SK-N-SH (cell line): ENCODE measurements around the gene TEAD1. TPM values are rescaled to one million over a fixed set of nuclear protein-coding genes. Genes with fewer than 3 reads are reported as not detected.

Experiments
- CTCF ChIA-PET: fragments of 300-600, 350-600 bp; formaldehyde crosslinking; extraction: SDS; loops from one replicate; lab custom pipeline; 2021; lab: Yijun Ruan, JAX
- POLR2A ChIA-PET: fragments of 350-600 bp; sonication (Branson Sonifier 250); formaldehyde crosslinking; extraction: SDS; loops from one replicate; lab custom pipeline; 2020; ENCODE audit warnings: antibody characterized with exemption, inconsistent platforms; lab: Yijun Ruan, JAX
- DNase-seq: peaks from one replicate; pipeline ENCODE4 v3.0.0; 2012
- H2AFZ ChIP-seq: fragments of 200-600 bp; sonication (generic); 2 replicates; pipeline ENCODE4 v1.8.1; 2016; ENCODE audit warnings: antibody characterized with exemption, mild to moderate bottlenecking, low read depth
- H3F3A ChIP-seq: fragments of 200-600 bp; sonication (generic); replicated peaks from 2 replicates; pipeline ENCODE3; 2016; ENCODE audit warnings: antibody characterized with exemption, mild to moderate bottlenecking; ENCODE audit not compliant: insufficient read depth
- H3K27ac ChIP-seq, 2 experiments: fragments of 200-500 bp in 1 of 2; fragments of 200-600 bp in 1 of 2; sonication (Bioruptor generic) in 1 of 2; sonication (generic), shearing (Covaris generic) in 1 of 2; 2 replicates each; pipeline versions ENCODE4 v1.5.1 to v1.6.1; 2014 to 2016; ENCODE audit warnings: low read depth in 2 of 2, inconsistent platforms in 1 of 2, low read length in 1 of 2, mild to moderate bottlenecking in 1 of 2, mixed read lengths in 1 of 2
- H3K27me3 ChIP-seq: fragments of 200-600 bp; sonication (generic), shearing (Covaris generic); 2 replicates; pipeline ENCODE4 v1.6.1; 2016; ENCODE audit warnings: mixed run types; ENCODE audit not compliant: insufficient read depth
- H3K36me3 ChIP-seq, 2 experiments: fragments of 200-500 bp in 1 of 2; fragments of 200-600 bp in 1 of 2; sonication (Bioruptor generic) in 1 of 2; sonication (generic) in 1 of 2; replicated peaks in 1 of 2; 2 replicates each; pipeline versions ENCODE3 to v1.5.1; 2014 to 2016; ENCODE audit warnings: low read length in 1 of 2, mild to moderate bottlenecking in 1 of 2; ENCODE audit not compliant: insufficient read depth in 2 of 2, control insufficient read depth in 1 of 2
- H3K4me1 ChIP-seq, 2 experiments: fragments of 200-500 bp in 1 of 2; fragments of 200-600 bp in 1 of 2; sonication (Bioruptor generic) in 1 of 2; sonication (generic), shearing (Covaris generic) in 1 of 2; 2 replicates each; pipeline versions ENCODE4 v1.5.1 to v1.6.1; 2014 to 2016; ENCODE audit warnings: low read depth in 1 of 2, low read length in 1 of 2, mixed run types in 1 of 2; ENCODE audit not compliant: insufficient read depth in 2 of 2, control insufficient read depth in 1 of 2
- H3K4me2 ChIP-seq: fragments of 200-600 bp; sonication (generic), shearing (Covaris generic); 2 replicates; pipeline ENCODE4 v1.6.1; 2017; ENCODE audit warnings: mixed run types
- H3K4me3 ChIP-seq, 2 experiments: fragments of 200-500 bp in 1 of 2; fragments of 200-600 bp in 1 of 2; sonication (Bioruptor generic) in 1 of 2; sonication (generic), shearing (Covaris generic) in 1 of 2; 2 replicates each; pipeline versions ENCODE4 v1.5.1 to v1.8.1; 2014 to 2016; ENCODE audit warnings: low read depth in 2 of 2, inconsistent platforms in 1 of 2, low read length in 1 of 2, mild to moderate bottlenecking in 1 of 2, mixed read lengths in 1 of 2, moderate library complexity in 1 of 2
- H3K79me2 ChIP-seq: fragments of 200-600 bp; sonication (generic); 2 replicates; pipeline ENCODE4 v1.8.1; 2017; ENCODE audit warnings: mild to moderate bottlenecking; ENCODE audit not compliant: insufficient read depth
- H3K9ac ChIP-seq: fragments of 200-600 bp; sonication (generic); 2 replicates; pipeline ENCODE4 v1.6.1; 2017; ENCODE audit warnings: mixed run types
- H3K9me2 ChIP-seq: fragments of 200-600 bp; sonication (generic); 2 replicates; pipeline ENCODE4 v1.6.1; 2017; ENCODE audit warnings: mixed run types
- H3K9me3 ChIP-seq: fragments of 200-600 bp; sonication (generic); 2 replicates; pipeline ENCODE4 v1.6.1; 2017; ENCODE audit warnings: mixed run types, mild to moderate bottlenecking, moderate library complexity
- H4K20me1 ChIP-seq: fragments of 200-600 bp; sonication (generic); 2 replicates; pipeline ENCODE4 v1.6.1; 2017; ENCODE audit warnings: mild to moderate bottlenecking, mixed run types; ENCODE audit not compliant: insufficient read depth
- CHD2 ChIP-seq: fragments of 150-350 bp; IDR thresholded peaks from 2 replicates; pipeline ENCODE4 v1.6.1; 2018; ENCODE audit warnings: low read length; ENCODE audit not compliant: partially characterized antibody
- ELF1 ChIP-seq: IDR thresholded peaks from 2 replicates; pipeline ENCODE4 v1.4.0; 2012
- EZH2phosphoT487 ChIP-seq: fragments of 200-600 bp; sonication (generic); IDR thresholded peaks from 2 replicates; pipeline ENCODE4 v1.6.1; 2017; ENCODE audit warnings: low read depth, mixed run types, mild to moderate bottlenecking, antibody characterized with exemption, moderate library complexity, borderline replicate concordance
- FOSL2 ChIP-seq: IDR thresholded peaks from 2 replicates; pipeline ENCODE4 v1.4.0; 2012; ENCODE audit warnings: low read depth, mild to moderate bottlenecking, moderate library complexity, borderline replicate concordance
- FOXM1 ChIP-seq: IDR thresholded peaks from 2 replicates; pipeline ENCODE4 v1.4.0; 2012; ENCODE audit warnings: low read depth, mild to moderate bottlenecking
- GABPA ChIP-seq: IDR thresholded peaks from 2 replicates; pipeline ENCODE4 v1.4.0; 2012; ENCODE audit warnings: low read depth, mild to moderate bottlenecking
- GATA2 ChIP-seq: sonication (generic); formaldehyde crosslinking; IDR thresholded peaks from 2 replicates; pipeline ENCODE4 v1.5.0; 2020; ENCODE audit warnings: mild to moderate bottlenecking, missing genetic modification reagents
- JUND ChIP-seq: IDR thresholded peaks from 2 replicates; pipeline ENCODE4 v1.4.0; 2012
- PBX3 ChIP-seq: IDR thresholded peaks from 2 replicates; pipeline ENCODE4; 2012
- RCOR1 ChIP-seq: fragments of 150-350 bp; IDR thresholded peaks from 2 replicates; pipeline ENCODE4 v1.6.1; 2017; ENCODE audit warnings: antibody characterized with exemption, low read length
- RFX5 ChIP-seq: IDR thresholded peaks from 2 replicates; pipeline ENCODE4 v1.6.1; 2012; ENCODE audit warnings: mild to moderate bottlenecking, improper control_type of control experiment, low read length
- RXRA ChIP-seq: IDR thresholded peaks from 2 replicates; pipeline ENCODE4 v1.4.0; 2012; ENCODE audit warnings: low read depth, mild to moderate bottlenecking, borderline replicate concordance
- SIN3A ChIP-seq: IDR thresholded peaks from 2 replicates; pipeline ENCODE4 v1.6.1; 2012; ENCODE audit warnings: low read depth, mild to moderate bottlenecking, low read length, moderate library complexity, borderline replicate concordance
- SMC3 ChIP-seq: IDR thresholded peaks from 2 replicates; pipeline ENCODE4 v1.6.1; 2012; ENCODE audit warnings: low read depth, low read length, improper control_type of control experiment
- TAF1 ChIP-seq: IDR thresholded peaks from 2 replicates; pipeline ENCODE4 v1.6.1; 2012; ENCODE audit warnings: low read depth, mild to moderate bottlenecking, low read length, moderate library complexity, borderline replicate concordance
- TEAD4 ChIP-seq: IDR thresholded peaks from 2 replicates; pipeline ENCODE4 v1.4.0; 2012; ENCODE audit warnings: mild to moderate bottlenecking, borderline replicate concordance; ENCODE audit not compliant: insufficient read depth
- WGBS: methylation state at CpG from one replicate; pipeline ENCODE4 v1.1.6; 2017; ENCODE audit warnings: low lambda C conversion rate; 5-methylcytosine and 5-hydroxymethylcytosine counted together
- polyA plus RNA-seq, 3 experiments: library from polyadenylated mRNA; depleted of rRNA; stranded (reverse); fragments of >200 nt; gene quantifications; 2 replicates each; pipeline ENCODE4 v1.2.3, GENCODE V29; 2012
- TF ChIP-seq, protein P1 (sequence below): fragments of 150-350 bp; IDR thresholded peaks from 2 replicates; pipeline ENCODE4 v1.6.1; 2017; ENCODE audit warnings: antibody characterized with exemption, low read length, low read depth, borderline replicate concordance
- TF ChIP-seq, protein P2 (sequence below): IDR thresholded peaks from 2 replicates; pipeline ENCODE4 v1.4.0; 2012; ENCODE audit warnings: low read depth, borderline replicate concordance
- TF ChIP-seq, protein P3 (sequence below): fragments of 150-350 bp; IDR thresholded peaks from 2 replicates; pipeline ENCODE4 v1.6.1; 2016; ENCODE audit warnings: mild to moderate bottlenecking, low read depth, low read length
- TF ChIP-seq, protein P4 (sequence below): IDR thresholded peaks from 2 replicates; pipeline ENCODE4 v1.4.0; 2012; ENCODE audit warnings: low read depth, borderline replicate concordance
- TF ChIP-seq, protein P5 (sequence below): IDR thresholded peaks from 2 replicates; pipeline ENCODE4 v1.4.0; 2012; ENCODE audit warnings: low read depth

The TEAD1 gene
- polyA plus RNA-seq, 1 of the 3 experiments (the other 2 are of a cell fraction), result 31.2 TPM

GRCh38 chr11:12667646-12668045 is 6.6 kb upstream of the TEAD1 start:
- H3K9me2 ChIP-seq, result no peaks in the 10 kb centered on the region
- no peaks in the 10 kb centered on the region for H3K79me2 ChIP-seq
- no peak overlapping the region for H3K4me2 ChIP-seq
- H3K27me3 ChIP-seq, result no peaks in the 10 kb centered on the region
- POLR2A ChIA-PET, result no interaction called here
- no peak overlapping the region for H2AFZ ChIP-seq
- H3K9ac ChIP-seq, result no peak overlapping the region
- WGBS, result 90% methylated on average over 1 of the region's 1 CpG
- H3K36me3 ChIP-seq, result no peaks in the 10 kb centered on the region
- TF ChIP-seq, protein P1, sequence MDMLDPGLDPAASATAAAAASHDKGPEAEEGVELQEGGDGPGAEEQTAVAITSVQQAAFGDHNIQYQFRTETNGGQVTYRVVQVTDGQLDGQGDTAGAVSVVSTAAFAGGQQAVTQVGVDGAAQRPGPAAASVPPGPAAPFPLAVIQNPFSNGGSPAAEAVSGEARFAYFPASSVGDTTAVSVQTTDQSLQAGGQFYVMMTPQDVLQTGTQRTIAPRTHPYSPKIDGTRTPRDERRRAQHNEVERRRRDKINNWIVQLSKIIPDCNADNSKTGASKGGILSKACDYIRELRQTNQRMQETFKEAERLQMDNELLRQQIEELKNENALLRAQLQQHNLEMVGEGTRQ, result no peak
- TF ChIP-seq, protein P2, sequence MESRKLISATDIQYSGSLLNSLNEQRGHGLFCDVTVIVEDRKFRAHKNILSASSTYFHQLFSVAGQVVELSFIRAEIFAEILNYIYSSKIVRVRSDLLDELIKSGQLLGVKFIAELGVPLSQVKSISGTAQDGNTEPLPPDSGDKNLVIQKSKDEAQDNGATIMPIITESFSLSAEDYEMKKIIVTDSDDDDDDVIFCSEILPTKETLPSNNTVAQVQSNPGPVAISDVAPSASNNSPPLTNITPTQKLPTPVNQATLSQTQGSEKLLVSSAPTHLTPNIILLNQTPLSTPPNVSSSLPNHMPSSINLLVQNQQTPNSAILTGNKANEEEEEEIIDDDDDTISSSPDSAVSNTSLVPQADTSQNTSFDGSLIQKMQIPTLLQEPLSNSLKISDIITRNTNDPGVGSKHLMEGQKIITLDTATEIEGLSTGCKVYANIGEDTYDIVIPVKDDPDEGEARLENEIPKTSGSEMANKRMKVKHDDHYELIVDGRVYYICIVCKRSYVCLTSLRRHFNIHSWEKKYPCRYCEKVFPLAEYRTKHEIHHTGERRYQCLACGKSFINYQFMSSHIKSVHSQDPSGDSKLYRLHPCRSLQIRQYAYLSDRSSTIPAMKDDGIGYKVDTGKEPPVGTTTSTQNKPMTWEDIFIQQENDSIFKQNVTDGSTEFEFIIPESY, result no peak
- no peak for TF ChIP-seq TEAD4
- TF ChIP-seq SMC3, result no peak
- TF ChIP-seq JUND, result no peak
- no peak for TF ChIP-seq CHD2
- TF ChIP-seq RFX5, result no peak
- TF ChIP-seq, all 33 proteins: peak for 0
- Histone ChIP-seq H3K4me3 (no peak overlapping the region), H3F3A (no peaks in the 10 kb centered on the region), H3K27ac (no peak overlapping the region), H3K9me3 (no peaks in the 10 kb centered on the region), H3K4me1 (no peaks in the 10 kb centered on the region), H4K20me1 (no peaks in the 10 kb centered on the region)
- CTCF ChIA-PET, result no interaction called here
- no peak for DNase-seq

- POLR2A ChIA-PET, result no interaction called here
- no peak overlapping the region for H2AFZ ChIP-seq
- no peak overlapping the region for H3K4me3 ChIP-seq
- no peaks in the 10 kb centered on the region for H3K36me3 ChIP-seq
- H3K79me2 ChIP-seq, result no peaks in the 10 kb centered on the region
- no peak overlapping the region for H3K27ac ChIP-seq
- no peaks in the 10 kb centered on the region for H3K27me3 ChIP-seq
- no peak for DNase-seq
- whole genome bisulfite sequencing, result 46% methylated on average over 2 of the region's 2 CpGs
- no peak overlapping the region for H3K9ac ChIP-seq
- 0 out of 4 replicates have a peak, but pooled peaks cover 0 to under 1% of the 10 kb centered on the region in 2 experiments for H3K4me1 ChIP-seq
- H3F3A ChIP-seq, result peaks cover under 1% of the 10 kb centered on the region
- no peaks in the 10 kb centered on the region for H3K9me3 ChIP-seq
- no peaks in the 10 kb centered on the region for H3K9me2 ChIP-seq
- TF ChIP-seq ELF1 (no peak), EZH2phosphoT487 (no peak), PBX3 (no peak), FOSL2 (no peak), CHD2 (no peak), GATA2 (CRISPR knock-in tag) (no peak), SMC3 (no peak), TAF1 (no peak), FOXM1 (no peak), GABPA (no peak), SIN3A (no peak), RCOR1 (no peak), RXRA (no peak)
- TF ChIP-seq, protein P3, sequence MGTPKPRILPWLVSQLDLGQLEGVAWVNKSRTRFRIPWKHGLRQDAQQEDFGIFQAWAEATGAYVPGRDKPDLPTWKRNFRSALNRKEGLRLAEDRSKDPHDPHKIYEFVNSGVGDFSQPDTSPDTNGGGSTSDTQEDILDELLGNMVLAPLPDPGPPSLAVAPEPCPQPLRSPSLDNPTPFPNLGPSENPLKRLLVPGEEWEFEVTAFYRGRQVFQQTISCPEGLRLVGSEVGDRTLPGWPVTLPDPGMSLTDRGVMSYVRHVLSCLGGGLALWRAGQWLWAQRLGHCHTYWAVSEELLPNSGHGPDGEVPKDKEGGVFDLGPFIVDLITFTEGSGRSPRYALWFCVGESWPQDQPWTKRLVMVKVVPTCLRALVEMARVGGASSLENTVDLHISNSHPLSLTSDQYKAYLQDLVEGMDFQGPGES, result no peak
- TF ChIP-seq, protein P4, sequence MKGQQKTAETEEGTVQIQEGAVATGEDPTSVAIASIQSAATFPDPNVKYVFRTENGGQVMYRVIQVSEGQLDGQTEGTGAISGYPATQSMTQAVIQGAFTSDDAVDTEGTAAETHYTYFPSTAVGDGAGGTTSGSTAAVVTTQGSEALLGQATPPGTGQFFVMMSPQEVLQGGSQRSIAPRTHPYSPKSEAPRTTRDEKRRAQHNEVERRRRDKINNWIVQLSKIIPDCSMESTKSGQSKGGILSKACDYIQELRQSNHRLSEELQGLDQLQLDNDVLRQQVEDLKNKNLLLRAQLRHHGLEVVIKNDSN, result no peak
- TF ChIP-seq, protein P5, sequence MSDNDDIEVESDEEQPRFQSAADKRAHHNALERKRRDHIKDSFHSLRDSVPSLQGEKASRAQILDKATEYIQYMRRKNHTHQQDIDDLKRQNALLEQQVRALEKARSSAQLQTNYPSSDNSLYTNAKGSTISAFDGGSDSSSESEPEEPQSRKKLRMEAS, result no peak
- no peak overlapping the region for H3K4me2 ChIP-seq
- no peaks in the 10 kb centered on the region for H4K20me1 ChIP-seq
- CTCF ChIA-PET, result interaction anchor here (1.2 kb wide), 1 partner anchor 150 kb away, joined by 3 read pairs; no protein-coding TSS in a partner anchor
Measured at GRCh38 chr11:12668166-12668565, 6.1 kb upstream of the TEAD1 start.
